Prostate gland (tissue), 2 donors: ENCODE data around the gene ZNF764. TPM values are rescaled to one million over a fixed set of nuclear protein-coding genes. Genes with fewer than 3 reads are reported as not detected.

Source experiments
- DNase-seq: peaks from one replicate; pipeline ENCODE4 v3.0.0-alpha.2; 2019; ENCODE audit warnings: low spot score
- H3K27ac ChIP-seq, 2 donors: fragments of 200-600 bp; sonication (generic); 2 replicates each; pipeline ENCODE4 v1.5.1; 2017 to 2019
- H3K27me3 ChIP-seq: fragments of 200-600 bp; sonication (generic); replicated peaks from 2 replicates; pipeline ENCODE4 v1.5.1; 2019; ENCODE audit not compliant: insufficient read depth
- H3K36me3 ChIP-seq, 2 donors: fragments of 200-600 bp; sonication (generic); 1 replicate in 1 of 2; 2 replicates in 1 of 2; pipeline versions ENCODE4 v1.5.1 to v1.8.1; 2017 to 2019
- H3K4me1 ChIP-seq: fragments of 200-600 bp; sonication (generic); replicated peaks from 2 replicates; pipeline ENCODE4 v1.5.1; 2019
- H3K4me3 ChIP-seq, 2 donors: fragments of 200-600 bp; sonication (generic); 2 replicates each; pipeline ENCODE4 v1.5.1; 2017 to 2019
- H3K9me3 ChIP-seq: fragments of 200-600 bp; sonication (generic); 2 replicates; pipeline ENCODE4 v1.5.1; 2017
- POLR2A ChIP-seq: fragments of 450-650 bp; IDR thresholded peaks from one replicate; pipeline ENCODE4 v1.6.1; 2016; ENCODE audit warnings: antibody characterized with exemption, mild to moderate bottlenecking
- POLR2AphosphoS5 ChIP-seq: sonication (generic); formaldehyde crosslinking; IDR thresholded peaks from one replicate; pipeline ENCODE4 v1.6.1; 2017; ENCODE audit warnings: antibody characterized with exemption
- WGBS: methylation state at CpG from one replicate; pipeline ENCODE4 v1.1.5; 2018; 5-methylcytosine and 5-hydroxymethylcytosine counted together
- intact Hi-C: fragments of 100-400 bp; cut with DNase I; formaldehyde crosslinking; loops from one replicate; pipeline ENCODE4 v1.14.2; 2022
- total RNA-seq, 2 donors: library from RNA; depleted of rRNA; stranded (reverse); fragments of >200 nt; gene quantifications; one replicate each; pipeline ENCODE4 v1.1.0, GENCODE V29; 2016
- TF ChIP-seq, protein P1 (sequence below), 4 experiments: fragments of 200-600 bp in 2 of 4; fragments of 450-650 bp in 2 of 4; sonication (generic) in 2 of 4; IDR thresholded peaks; 1 replicate in 3 of 4; 2 replicates in 1 of 4; pipeline ENCODE4 v1.5.1; 2016 to 2019; ENCODE audit warnings: antibody characterized with exemption in 4 of 4, mild to moderate bottlenecking in 2 of 4, moderate library complexity in 2 of 4

ZNF764 gene
- total RNA-seq, 2 donors from 2014 or later, result 15.7 to 22.5 TPM

- intact Hi-C loops, result no loop called here
- H3K27me3 ChIP-seq, result no peaks in the 10 kb centered on the region
- H3K36me3 ChIP-seq, result no peaks in the 10 kb centered on the region
- no peak for DNase-seq
- H3K27ac ChIP-seq, result peak overlapping the region in 1 of 2 donors; percentile 6
- WGBS, result 21% methylated on average over 46 of the region's 46 CpGs
- H3K4me3 ChIP-seq, result peak overlapping the region; percentile 14 to 33
- H3K9me3 ChIP-seq, result no peaks in the 10 kb centered on the region
- no peaks in the 10 kb centered on the region for H3K4me1 ChIP-seq
- TF ChIP-seq POLR2AphosphoS5 (no peak), POLR2A (no peak)
- TF ChIP-seq, protein P1, sequence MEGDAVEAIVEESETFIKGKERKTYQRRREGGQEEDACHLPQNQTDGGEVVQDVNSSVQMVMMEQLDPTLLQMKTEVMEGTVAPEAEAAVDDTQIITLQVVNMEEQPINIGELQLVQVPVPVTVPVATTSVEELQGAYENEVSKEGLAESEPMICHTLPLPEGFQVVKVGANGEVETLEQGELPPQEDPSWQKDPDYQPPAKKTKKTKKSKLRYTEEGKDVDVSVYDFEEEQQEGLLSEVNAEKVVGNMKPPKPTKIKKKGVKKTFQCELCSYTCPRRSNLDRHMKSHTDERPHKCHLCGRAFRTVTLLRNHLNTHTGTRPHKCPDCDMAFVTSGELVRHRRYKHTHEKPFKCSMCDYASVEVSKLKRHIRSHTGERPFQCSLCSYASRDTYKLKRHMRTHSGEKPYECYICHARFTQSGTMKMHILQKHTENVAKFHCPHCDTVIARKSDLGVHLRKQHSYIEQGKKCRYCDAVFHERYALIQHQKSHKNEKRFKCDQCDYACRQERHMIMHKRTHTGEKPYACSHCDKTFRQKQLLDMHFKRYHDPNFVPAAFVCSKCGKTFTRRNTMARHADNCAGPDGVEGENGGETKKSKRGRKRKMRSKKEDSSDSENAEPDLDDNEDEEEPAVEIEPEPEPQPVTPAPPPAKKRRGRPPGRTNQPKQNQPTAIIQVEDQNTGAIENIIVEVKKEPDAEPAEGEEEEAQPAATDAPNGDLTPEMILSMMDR (IDR thresholded peaks at IDR 0.05), result no peak
Observed at GRCh38 chr16:30561089-30561816, 3.1 kb upstream of the ZNF764 start.

GRCh38 chr16:30559690-30560089, 1.5 kb upstream of the ZNF764 start:
- Histone ChIP-seq H3K27ac (no peak overlapping the region), H3K27me3 (no peaks in the 10 kb centered on the region), H3K9me3 (no peaks in the 10 kb centered on the region), H3K4me1 (no peaks in the 10 kb centered on the region), H3K4me3 (no peak overlapping the region), H3K36me3 (peaks cover 0 to 9% of the 10 kb centered on the region in 2 donors)
- intact Hi-C loops, result loop anchor here (2.0 kb wide), 1 partner anchor 25 kb away; the partner anchor contains the start of gene ZNF747
- TF ChIP-seq POLR2A, result no peak
- 92% methylated on average over 6 of the region's 6 CpGs for WGBS
- DNase-seq, result no peak

DNA sequence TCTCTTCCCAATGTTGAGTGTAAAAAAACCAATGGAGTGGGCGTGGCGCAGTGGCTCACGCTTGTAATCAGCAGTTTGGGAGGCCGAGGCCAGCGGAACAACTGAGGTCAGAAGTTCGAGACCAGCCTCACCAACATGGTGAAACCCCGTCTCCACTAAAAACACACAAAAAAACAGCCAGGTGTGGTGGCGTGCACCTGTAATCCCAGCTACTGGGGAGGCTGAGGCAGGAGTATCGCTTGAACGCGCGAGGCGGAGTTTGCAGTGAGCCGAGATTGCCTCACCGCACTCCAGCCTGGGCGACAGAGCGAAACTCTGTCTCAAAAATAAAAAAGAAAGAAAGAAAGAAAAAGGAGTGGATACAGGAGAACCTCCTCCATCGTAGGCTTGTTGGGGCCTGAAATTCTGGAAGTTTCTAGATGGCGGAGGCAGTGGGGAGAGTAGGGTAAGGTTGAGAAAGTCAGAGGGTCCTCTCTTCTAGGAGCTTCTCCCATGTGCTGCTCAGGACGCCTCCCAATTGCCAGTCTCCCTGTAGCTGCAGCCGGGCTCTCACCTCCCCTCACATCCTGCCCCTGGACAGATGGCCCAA, 709 bp upstream of the ZNF764 start:
- TF ChIP-seq, protein P1 (IDR thresholded peaks at IDR 0.05), result no peak
- TF ChIP-seq POLR2A (no peak), POLR2AphosphoS5 (no peak)
- H3K27ac ChIP-seq, result peak overlapping the region; percentile 93
- no peaks in the 10 kb centered on the region for H3K4me1 ChIP-seq
- intact Hi-C loops, result loop anchor here (2.0 kb wide), 1 partner anchor 24 kb away; the partner anchor contains the start of gene ZNF747
- peaks cover 0 to 9% of the 10 kb centered on the region in 2 donors for H3K36me3 ChIP-seq
- no peaks in the 10 kb centered on the region for H3K27me3 ChIP-seq
- 90% methylated on average over 21 of the region's 21 CpGs for WGBS
- H3K4me3 ChIP-seq, result peak overlapping the region; percentile 80 to 81
- no peak for DNase-seq
- H3K9me3 ChIP-seq, result no peaks in the 10 kb centered on the region

GRCh38 chr16:30557707-30557956, 542 bp downstream of the ZNF764 start:
- Histone ChIP-seq H3K9me3 (no peaks in the 10 kb centered on the region), H3K27ac (peak overlapping the region; percentile 93), H3K36me3 (peaks cover 0 to 9% of the 10 kb centered on the region in 2 donors), H3K4me3 (peak overlapping the region; percentile 80 to 81), H3K27me3 (no peaks in the 10 kb centered on the region), H3K4me1 (no peaks in the 10 kb centered on the region)
- 0% methylated on average over 17 of the region's 17 CpGs for WGBS
- intact Hi-C loops, result no loop called here
- no peak for TF ChIP-seq POLR2A
- TF ChIP-seq, protein P1 (IDR thresholded peaks at IDR 0.05), result peak in 1 of 4 experiments; percentile 14
- no peak for DNase-seq

DNA sequence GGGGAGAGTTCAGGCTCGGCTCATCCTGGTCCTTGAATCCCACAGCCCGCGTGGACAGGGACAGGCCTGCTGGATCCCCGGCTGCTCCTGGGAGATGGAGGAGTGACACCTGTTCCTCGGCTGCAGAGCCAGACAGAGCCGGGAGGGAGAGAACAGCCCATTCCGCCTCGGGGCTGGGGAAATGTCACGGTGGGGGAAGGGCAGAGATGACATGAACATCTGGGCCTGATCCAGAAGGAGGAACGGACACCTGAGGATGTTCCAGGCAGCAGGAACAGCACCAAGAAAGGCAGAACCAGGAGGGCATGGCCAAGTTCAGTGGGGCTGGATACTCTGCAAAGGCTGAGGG, 2.1 kb downstream of the ZNF764 start:
- Histone ChIP-seq H3K27ac (no peak overlapping the region), H3K9me3 (no peaks in the 10 kb centered on the region), H3K36me3 (peaks cover 0 to 9% of the 10 kb centered on the region in 2 donors), H3K4me3 (no peak overlapping the region), H3K4me1 (no peaks in the 10 kb centered on the region), H3K27me3 (no peaks in the 10 kb centered on the region)
- 40% methylated on average over 10 of the region's 10 CpGs for WGBS
- intact Hi-C loops, result no loop called here
- TF ChIP-seq POLR2AphosphoS5 (no peak), POLR2A (no peak)
- TF ChIP-seq, protein P1 (IDR thresholded peaks at IDR 0.05), result no peak
- no peak for DNase-seq
